Jurkat, Clone E6-1 (cell line): ENCODE data around the gene CORO1C.

ENCODE experiments used
- DNase-seq: peaks from one replicate; pipeline ENCODE4 v3.0.0-alpha.2; 2011; ENCODE audit warnings: low read depth, low spot score
- H3K4me3 ChIP-seq: 2 replicates; pipeline ENCODE4 v1.5.1; 2011; ENCODE audit warnings: mild to moderate bottlenecking, low read length, control low read depth, moderate library complexity

The CORO1C gene

DNA sequence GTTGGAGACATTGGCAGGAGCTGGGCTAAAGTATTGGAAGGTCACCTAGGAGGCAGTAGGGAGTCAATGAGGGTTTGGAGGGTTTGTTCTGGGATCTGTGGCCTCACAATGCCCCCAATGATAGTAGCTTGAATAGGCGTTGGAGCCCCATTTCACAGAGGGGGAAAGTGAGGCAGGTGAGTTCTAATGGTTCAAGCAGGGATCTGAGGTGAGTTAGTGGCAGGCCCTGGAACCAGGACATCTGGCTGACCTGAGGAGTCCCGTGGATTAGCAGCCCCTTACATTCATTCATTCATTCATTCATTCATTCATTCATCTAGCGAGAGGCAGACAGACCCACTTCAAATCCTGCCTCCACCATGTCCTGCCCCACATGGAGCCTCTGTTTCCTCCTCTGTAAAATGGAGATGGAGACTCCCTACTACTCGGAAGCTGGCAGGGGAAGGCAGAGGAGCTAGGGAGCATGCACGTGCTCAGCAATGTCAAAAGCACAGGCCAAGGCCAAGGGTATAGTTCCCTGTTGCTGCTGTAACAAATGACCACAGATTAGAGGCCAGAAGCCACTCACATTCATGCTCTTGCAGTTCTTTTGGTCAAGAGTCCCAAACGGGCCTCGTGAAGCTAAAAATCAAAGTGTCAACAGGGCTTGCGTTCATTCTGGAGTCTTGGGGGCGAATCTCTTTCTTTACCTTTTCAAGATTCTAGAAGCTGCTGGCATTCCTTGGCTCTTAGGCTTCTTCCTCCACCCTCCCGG is 131.2 kb downstream of the CORO1C start:
- DNase-seq: no peak

GRCh38 chr12:108599541-108599940 is 131.8 kb downstream of the CORO1C start:
- DNase-seq: no peak
- no peak overlapping the region for H3K4me3 ChIP-seq

More for the DNA sequence above, 131.2 kb downstream of the CORO1C start:
- no peak overlapping the region for H3K4me3 ChIP-seq

- no peak overlapping the region for H3K4me3 ChIP-seq
- DNase-seq: no peak
Measured at GRCh38 chr12:108598553-108599250, 132.6 kb downstream of the CORO1C start.

DNA sequence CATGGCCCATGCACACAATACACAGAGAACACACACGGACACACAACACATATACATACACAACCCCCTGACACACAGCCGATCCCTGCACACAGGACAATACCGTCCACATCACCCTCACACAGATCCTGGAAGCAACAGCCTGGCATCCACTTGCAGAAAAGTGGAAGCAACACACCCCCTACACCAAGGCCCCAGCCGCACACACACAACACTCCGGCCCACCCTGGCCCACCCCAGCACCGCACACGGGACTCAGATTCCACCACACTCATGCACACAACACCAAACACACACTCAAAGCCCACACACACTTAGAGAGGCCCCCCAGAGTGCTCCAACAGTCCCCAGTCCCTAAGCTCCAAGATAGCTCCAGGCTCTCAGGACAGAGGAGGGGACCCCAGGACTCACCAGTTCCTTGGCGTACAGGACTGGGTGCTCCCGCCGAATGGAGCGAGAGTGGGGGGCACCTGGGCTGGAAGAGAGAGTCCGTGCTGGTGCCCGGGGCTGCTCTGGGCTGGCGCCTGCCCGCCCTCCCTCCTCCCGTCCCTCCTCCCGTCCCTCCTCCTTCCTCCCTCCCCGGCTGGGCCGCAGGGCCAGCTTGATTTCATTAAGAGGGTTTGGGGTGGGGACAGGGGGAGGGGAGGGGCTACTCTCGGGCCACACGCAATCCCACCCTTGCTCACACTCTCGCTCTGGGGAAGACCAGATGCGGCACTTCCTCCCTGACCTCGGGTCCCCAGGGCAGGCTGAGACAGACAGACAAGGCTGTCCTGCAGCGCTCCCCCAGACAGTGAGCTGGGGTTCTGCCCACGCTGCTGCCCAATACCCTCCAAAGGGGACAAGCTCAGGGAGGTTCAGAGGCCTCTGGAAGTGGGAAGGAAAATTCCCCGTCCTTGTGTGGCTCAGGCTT is 133.5 kb downstream of the CORO1C start, which contains the start of gene TMEM119:
TMEM119 (minus strand) TSS at position 526 of the 913 bp plus-strand sequence. CDS start 5,701 bp downstream, outside the sequence.
- no peak for DNase-seq
- no peak within 1 kb of the TSS for H3K4me3 ChIP-seq

DNA sequence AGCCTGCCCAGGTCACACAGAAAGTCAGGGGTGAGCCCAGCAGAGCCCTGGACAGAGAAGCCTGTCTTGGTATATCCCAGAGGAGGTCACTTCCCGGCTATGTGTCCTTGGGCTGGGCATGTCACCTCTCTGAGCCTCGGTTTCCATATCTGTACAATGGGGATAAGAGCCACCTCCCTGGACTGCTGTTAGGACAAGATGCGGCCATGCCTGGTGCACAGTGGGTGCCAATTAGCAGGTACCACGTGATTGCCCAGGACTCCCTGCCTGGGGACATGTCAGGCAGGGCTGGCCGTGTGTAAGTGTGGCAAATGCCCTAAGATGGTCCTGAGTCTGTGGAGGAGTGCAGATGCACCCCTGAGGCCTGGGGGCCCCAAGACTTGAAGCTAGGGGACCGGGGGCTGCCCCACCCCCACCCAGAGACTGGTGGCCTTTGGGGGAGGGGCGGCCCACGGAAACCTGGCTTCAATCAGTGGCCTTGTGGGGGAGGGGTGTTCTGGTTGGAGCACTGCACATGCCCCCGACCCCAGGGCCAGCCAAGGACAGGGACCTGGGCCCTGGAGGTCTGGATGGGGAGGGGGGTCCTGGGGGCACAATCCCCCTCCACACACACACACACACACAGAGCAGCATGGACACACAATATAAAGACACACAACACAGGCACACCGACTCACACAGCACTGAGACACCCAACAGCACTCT is 134.3 kb downstream of the CORO1C start:
- no peak overlapping the region for H3K4me3 ChIP-seq
- DNase-seq: no peak

DNA sequence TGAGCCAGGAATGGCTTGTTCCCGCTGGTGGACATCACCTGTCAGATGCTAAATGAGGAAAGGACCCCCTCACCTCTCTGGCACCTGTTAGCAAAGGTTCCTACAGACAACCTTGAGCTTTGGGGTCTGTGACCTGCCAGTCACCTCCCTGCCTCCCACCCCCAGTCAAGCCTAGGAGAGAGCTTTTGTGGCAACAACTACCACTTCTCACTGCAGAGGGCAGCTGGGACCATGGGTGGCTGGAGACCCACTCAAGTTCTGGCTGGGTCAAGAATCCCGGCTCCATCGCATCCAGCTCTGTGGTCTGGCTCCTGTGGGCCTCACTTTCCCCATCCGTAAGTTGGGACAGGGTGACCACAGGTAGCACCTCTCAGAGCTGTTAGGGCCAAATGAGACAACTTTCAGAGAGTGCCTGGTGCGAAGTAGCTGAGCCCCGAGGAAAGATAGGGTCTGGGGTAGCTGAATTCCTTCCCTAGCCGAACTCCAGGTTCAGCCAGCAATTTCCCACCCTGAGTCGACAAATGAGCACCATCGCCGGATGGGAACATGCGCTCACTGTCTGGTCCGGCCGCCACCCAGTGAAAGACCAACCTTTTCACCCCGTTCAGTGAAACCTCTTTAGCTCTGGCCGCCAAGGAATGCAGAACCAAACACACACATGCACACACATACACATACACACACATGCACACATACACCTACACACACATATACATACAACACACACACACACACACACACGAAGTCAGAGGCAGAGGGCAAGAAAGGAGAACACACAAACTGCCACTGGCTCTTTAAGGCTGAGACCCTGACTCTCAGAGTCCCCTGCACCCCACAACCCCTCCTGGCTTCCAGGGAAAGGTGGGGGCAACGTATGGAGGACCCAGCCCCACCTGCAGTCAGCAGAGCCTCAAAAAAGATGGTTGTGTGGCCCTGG is 135.3 kb downstream of the CORO1C start:
- DNase-seq: no peak
- H3K4me3 ChIP-seq: no peak overlapping the region
